Large intestine (tissue), 3 donors: ENCODE measurements around the gene TRIAP1. TPM values are rescaled to one million over a fixed set of nuclear protein-coding genes. Genes with fewer than 3 reads are reported as not detected.

Experiments used
- DNase-seq, 2 donors: peaks; one replicate each; pipeline versions ENCODE4 v3.0.0 to v3.0.0-alpha.2; 2013
- H3K27ac ChIP-seq: one replicate; pipeline ENCODE4 v1.5.1; 2013; ENCODE audit warnings: low read length
- H3K27me3 ChIP-seq: 2 replicates; pipeline ENCODE4 v1.6.1; 2013; ENCODE audit warnings: low read length; ENCODE audit not compliant: control insufficient read depth, insufficient read depth
- H3K36me3 ChIP-seq: 2 replicates; pipeline ENCODE4 v1.6.1; 2013; ENCODE audit warnings: low read length; ENCODE audit not compliant: control insufficient read depth, insufficient read depth
- H3K4me1 ChIP-seq: one replicate; pipeline ENCODE4 v1.6.1; 2013; ENCODE audit warnings: low read length; ENCODE audit not compliant: control insufficient read depth, insufficient read depth
- H3K4me3 ChIP-seq: one replicate; pipeline ENCODE4 v1.5.1; 2013; ENCODE audit warnings: low read length
- H3K9me3 ChIP-seq: one replicate; pipeline ENCODE4 v1.6.1; 2013; ENCODE audit warnings: mild to moderate bottlenecking, low read depth, low read length, moderate library complexity; ENCODE audit not compliant: control insufficient read depth
- WGBS: methylation state at CpG from one replicate; pipeline ENCODE4 v1.1.5; 2013; ENCODE audit warnings: low lambda C conversion rate; ENCODE audit not compliant: insufficient coverage; 5-methylcytosine and 5-hydroxymethylcytosine counted together
- polyA plus RNA-seq: library from polyadenylated mRNA; unstranded; fragments of 120-200 nt; gene quantifications from one replicate; pipeline ENCODE4 v1.2.1, GENCODE V29; 2013

TRIAP1 gene
- polyA plus RNA-seq, 1 donor, result 32.7 TPM

DNA sequence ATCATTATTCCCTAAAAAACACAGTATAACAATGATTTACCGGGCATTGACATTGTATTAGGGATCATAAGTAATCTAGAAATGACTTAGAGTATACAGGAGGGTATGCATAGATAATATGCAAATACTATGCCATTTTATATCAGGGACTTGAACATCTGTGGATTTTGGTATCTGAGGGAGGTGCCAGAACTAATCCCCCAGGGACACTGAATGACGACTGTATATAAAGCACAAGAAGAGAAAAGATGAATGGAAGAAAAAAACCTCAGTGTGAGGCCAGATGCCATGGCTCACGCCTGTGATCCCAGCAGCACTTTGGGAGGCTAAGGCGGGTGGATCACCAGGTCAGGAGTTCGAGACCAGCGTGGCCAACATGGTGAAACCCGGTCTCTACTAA lies 33.8 kb downstream of the TRIAP1 start:
- Histone ChIP-seq H3K9me3 (no peaks in the 10 kb centered on the region), H3K27me3 (no peaks in the 10 kb centered on the region), H3K27ac (no peak overlapping the region), H3K4me3 (no peak overlapping the region), H3K36me3 (no peaks in the 10 kb centered on the region), H3K4me1 (peaks cover 12% of the 10 kb centered on the region)
- WGBS, result 80% methylated on average over 1 of the region's 7 CpGs
- no peak for DNase-seq

DNA sequence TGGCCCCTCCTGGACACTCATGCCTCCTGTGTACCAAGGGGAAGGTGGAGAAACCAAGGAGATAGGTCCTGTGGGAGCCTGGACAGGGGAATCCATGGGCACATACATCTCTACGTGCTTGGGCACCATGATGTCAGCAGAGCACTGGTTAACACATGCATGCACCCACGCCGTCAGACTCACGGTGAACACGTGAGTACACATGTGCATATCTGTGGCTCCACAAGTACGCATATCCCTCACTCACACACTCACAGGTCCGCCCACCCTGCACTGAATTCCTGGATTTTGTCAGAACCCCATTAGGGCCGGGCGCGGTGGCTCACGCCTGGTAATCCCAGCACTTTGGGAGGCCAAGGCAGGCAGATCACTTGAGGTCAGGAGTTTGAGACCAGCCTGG lies 37.4 kb downstream of the TRIAP1 start:
- Histone ChIP-seq H3K4me1 (peaks cover 7% of the 10 kb centered on the region), H3K36me3 (no peaks in the 10 kb centered on the region), H3K9me3 (no peaks in the 10 kb centered on the region), H3K4me3 (no peak overlapping the region), H3K27me3 (peaks cover 2% of the 10 kb centered on the region), H3K27ac (no peak overlapping the region)
- no CpG with 5 or more reads among the region's 11 CpGs for WGBS
- DNase-seq, result no peak

GRCh38 chr12:120406553-120406952 lies 39.6 kb downstream of the TRIAP1 start:
- H3K4me3 ChIP-seq, result no peak overlapping the region
- peaks cover 2% of the 10 kb centered on the region for H3K27me3 ChIP-seq
- H3K4me1 ChIP-seq, result peaks cover 2% of the 10 kb centered on the region
- H3K27ac ChIP-seq, result no peak overlapping the region
- no peaks in the 10 kb centered on the region for H3K36me3 ChIP-seq
- no peak for DNase-seq
- 100% methylated on average over 1 of the region's 3 CpGs for WGBS
- no peaks in the 10 kb centered on the region for H3K9me3 ChIP-seq

GRCh38 chr12:120406069-120406468 lies 40.1 kb downstream of the TRIAP1 start:
- no peak overlapping the region for H3K27ac ChIP-seq
- DNase-seq, result no peak

GRCh38 chr12:120404271-120404670 lies 41.9 kb downstream of the TRIAP1 start:
- no peaks in the 10 kb centered on the region for H3K9me3 ChIP-seq
- no peaks in the 10 kb centered on the region for H3K36me3 ChIP-seq
- H3K4me1 ChIP-seq, result peaks cover 2% of the 10 kb centered on the region
- no peak overlapping the region for H3K4me3 ChIP-seq
- DNase-seq, result no peak
- no CpG with 5 or more reads among the region's 1 CpG for WGBS
- H3K27ac ChIP-seq, result no peak overlapping the region
- H3K27me3 ChIP-seq, result peaks cover 2% of the 10 kb centered on the region

More at GRCh38 chr12:120406069-120406468, 40.1 kb downstream of the TRIAP1 start:
- H3K9me3 ChIP-seq, result no peaks in the 10 kb centered on the region
- no peaks in the 10 kb centered on the region for H3K36me3 ChIP-seq
- H3K4me1 ChIP-seq, result peaks cover 2% of the 10 kb centered on the region
- WGBS, result no CpG with 5 or more reads among the region's 3 CpGs
- H3K4me3 ChIP-seq, result no peak overlapping the region
- peaks cover 2% of the 10 kb centered on the region for H3K27me3 ChIP-seq

DNA sequence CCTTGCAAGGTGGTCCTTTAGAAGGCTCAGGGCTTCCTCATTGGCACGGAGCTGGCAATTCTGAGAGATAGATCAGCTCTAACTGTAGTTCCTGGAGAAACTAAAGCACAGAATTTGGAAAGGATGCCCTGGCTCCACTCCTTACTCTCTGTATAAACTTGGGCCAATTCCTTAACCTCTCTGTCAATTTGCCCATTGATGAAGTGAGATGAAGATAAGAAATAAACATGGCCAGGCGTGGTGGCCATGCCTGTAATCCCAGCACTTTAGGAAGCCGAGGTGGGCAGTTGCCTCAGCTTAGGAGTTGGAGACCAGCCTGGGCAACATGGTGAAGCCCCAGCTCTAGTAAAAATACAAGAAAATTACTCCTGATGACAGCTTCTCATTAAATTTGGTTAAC lies 42.3 kb downstream of the TRIAP1 start:
- no CpG with 5 or more reads among the region's 3 CpGs for WGBS
- Histone ChIP-seq H3K36me3 (no peaks in the 10 kb centered on the region), H3K27me3 (peaks cover 2% of the 10 kb centered on the region), H3K9me3 (no peaks in the 10 kb centered on the region), H3K27ac (no peak overlapping the region), H3K4me1 (peaks cover 2% of the 10 kb centered on the region), H3K4me3 (no peak overlapping the region)
- DNase-seq, result no peak

- no peaks in the 10 kb centered on the region for H3K36me3 ChIP-seq
- peaks cover 6% of the 10 kb centered on the region for H3K27me3 ChIP-seq
- no peak overlapping the region for H3K27ac ChIP-seq
- H3K9me3 ChIP-seq, result no peaks in the 10 kb centered on the region
- peaks cover 2% of the 10 kb centered on the region for H3K4me1 ChIP-seq
- WGBS, result no CpG with 5 or more reads among the region's 13 CpGs
- H3K4me3 ChIP-seq, result no peak overlapping the region
- no peak for DNase-seq
Observed at GRCh38 chr12:120402217-120402616, 44.0 kb downstream of the TRIAP1 start.

DNA sequence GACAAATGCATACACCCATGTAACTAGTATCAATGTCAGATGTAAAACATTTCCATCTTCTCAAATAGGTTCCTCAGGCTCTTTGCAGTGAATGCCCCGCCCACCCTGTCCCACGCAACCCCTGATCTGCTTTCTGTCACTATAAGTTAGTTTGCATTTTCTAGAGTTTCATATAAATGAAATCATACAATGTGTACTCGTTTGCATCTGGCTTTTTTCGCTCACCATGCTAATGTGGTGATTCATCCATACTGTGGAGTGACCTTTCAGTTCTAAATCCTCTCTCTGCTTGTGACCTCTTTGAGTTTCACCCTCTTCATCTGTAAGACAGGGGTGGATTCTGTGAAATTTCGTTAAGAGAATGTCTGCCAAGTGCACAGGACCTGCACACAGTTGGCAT lies 46.7 kb downstream of the TRIAP1 start:
- Histone ChIP-seq H3K4me3 (no peak overlapping the region), H3K27ac (no peak overlapping the region), H3K4me1 (peaks cover 2% of the 10 kb centered on the region), H3K36me3 (no peaks in the 10 kb centered on the region), H3K27me3 (peaks cover 6% of the 10 kb centered on the region), H3K9me3 (no peaks in the 10 kb centered on the region)
- DNase-seq, result no peak
- no CpG with 5 or more reads among the region's 5 CpGs for WGBS

DNA sequence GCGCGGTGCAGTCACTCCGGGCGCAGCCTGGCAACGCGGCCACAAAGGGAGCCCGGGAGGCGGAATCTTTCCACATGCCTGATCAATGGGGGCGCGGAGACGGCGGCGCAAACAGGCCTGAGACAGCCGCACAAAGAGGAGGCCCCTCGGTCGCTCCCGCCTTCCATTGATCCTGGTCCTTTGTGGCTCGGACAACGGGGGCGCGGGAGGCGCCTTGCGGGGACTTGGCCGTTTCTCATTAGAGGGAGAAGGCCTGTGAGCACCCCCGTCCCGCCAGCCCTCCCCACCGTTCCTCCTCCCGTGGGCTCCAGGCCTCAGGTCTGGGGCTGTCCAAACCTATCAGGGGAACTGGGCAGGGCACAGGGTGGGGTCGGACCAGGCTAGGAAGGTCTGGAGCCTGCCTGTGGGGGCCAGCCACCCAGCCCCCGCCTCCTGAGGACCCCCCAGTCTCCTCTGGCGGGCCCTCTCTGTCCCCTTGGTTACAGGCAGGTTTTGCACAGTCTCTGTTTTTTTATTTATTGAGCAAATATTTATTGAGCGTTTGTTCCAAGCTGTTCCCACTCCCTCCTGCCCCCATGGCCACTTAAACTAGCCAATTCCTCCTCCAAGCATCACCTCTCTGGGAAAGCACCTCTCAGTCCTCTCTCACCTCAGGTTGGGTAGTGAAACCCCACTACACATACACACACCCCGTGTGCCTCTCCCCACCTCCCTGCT lies 48.2 kb downstream of the TRIAP1 start:
- Histone ChIP-seq H3K36me3 (no peaks in the 10 kb centered on the region), H3K9me3 (no peaks in the 10 kb centered on the region), H3K27me3 (peaks cover 4% of the 10 kb centered on the region), H3K27ac (no peak overlapping the region), H3K4me3 (peak overlapping the region; percentile 7), H3K4me1 (peaks cover 8% of the 10 kb centered on the region)
- 50% methylated on average over 2 of the region's 33 CpGs for WGBS
- peak in 1 of 2 donors; percentile 36 for DNase-seq

- no CpG with 5 or more reads among the region's 18 CpGs for WGBS
- DNase-seq, result peak in 1 of 2 donors; percentile 69
Observed at GRCh38 chr12:120394483-120395367, 51.5 kb downstream of the TRIAP1 start.

More at GRCh38 chr12:120394483-120395367, 51.5 kb downstream of the TRIAP1 start:
- Histone ChIP-seq H3K9me3 (no peaks in the 10 kb centered on the region), H3K27me3 (peaks cover 4% of the 10 kb centered on the region), H3K36me3 (no peaks in the 10 kb centered on the region), H3K4me3 (no peak overlapping the region), H3K27ac (no peak overlapping the region), H3K4me1 (peaks cover 6% of the 10 kb centered on the region)
